HG02571 (cell line): ENCODE measurements around the gene RTN3.
"Not testable (repeated sequence)": the region's sequence is repeated elsewhere in the genome, so short reads cannot be mapped to it uniquely, and the experiment has no call there.

Experiments used
- ATAC-seq: cut with Tn5 transposase; IDR thresholded peaks from one replicate; pipeline ENCODE4 v1.9.1; 2021; ENCODE audit warnings: mild to moderate bottlenecking, moderate library complexity; ENCODE audit not compliant: unreplicated experiment

The RTN3 gene

GRCh38 chr11:63680834-63681320, 423 bp upstream of the RTN3 start:
- ATAC-seq: no peak

- no peak for ATAC-seq
Measured at GRCh38 chr11:63682066-63683021, 1.0 kb downstream of the RTN3 start.

- no peak for ATAC-seq
Measured at GRCh38 chr11:63683133-63683991, 2.1 kb downstream of the RTN3 start.

- not testable (repeated sequence) for ATAC-seq
Measured at GRCh38 chr11:63685158-63685721, 3.9 kb downstream of the RTN3 start.

- ATAC-seq: no peak
Measured at GRCh38 chr11:63686926-63687325, 5.6 kb downstream of the RTN3 start.

- no peak for ATAC-seq
Measured at GRCh38 chr11:63687845-63688244, 6.5 kb downstream of the RTN3 start.

- no peak for ATAC-seq
Measured at GRCh38 chr11:63694596-63694995, 13.3 kb downstream of the RTN3 start.

GRCh38 chr11:63698976-63699733, 17.9 kb downstream of the RTN3 start:
- no peak for ATAC-seq

- ATAC-seq: no peak
Measured at GRCh38 chr11:63699896-63700295, 18.6 kb downstream of the RTN3 start.

GRCh38 chr11:63705526-63705925, 24.2 kb downstream of the RTN3 start:
- ATAC-seq: no peak

- ATAC-seq: no peak
Measured at GRCh38 chr11:63708764-63709163, 27.5 kb downstream of the RTN3 start.

- ATAC-seq: no peak
Measured at GRCh38 chr11:63709336-63709884, 28.1 kb downstream of the RTN3 start.

GRCh38 chr11:63710476-63711217, 29.3 kb downstream of the RTN3 start:
- ATAC-seq: no peak

GRCh38 chr11:63711838-63712237, 30.5 kb downstream of the RTN3 start:
- ATAC-seq: no peak

GRCh38 chr11:63713766-63714165, 32.5 kb downstream of the RTN3 start:
- ATAC-seq: no peak

- ATAC-seq: no peak
Measured at GRCh38 chr11:63716046-63716445, 34.7 kb downstream of the RTN3 start.

GRCh38 chr11:63719001-63719400, 37.7 kb downstream of the RTN3 start:
- no peak for ATAC-seq

GRCh38 chr11:63719987-63720386, 38.7 kb downstream of the RTN3 start:
- no peak for ATAC-seq

GRCh38 chr11:63720611-63721010, 39.3 kb downstream of the RTN3 start:
- no peak for ATAC-seq
